ENCODE results near the gene GAMT. TPM values are rescaled to one million over a fixed set of nuclear protein-coding genes. Genes with fewer than 3 reads are reported as not detected.

Gene GAMT
- total RNA-seq, 2 donors from 2014 or later: 38.4 to 49.6 TPM

GRCh38 chr19:1401889-1402217, 511 bp upstream of the GAMT start:
- H3K4me1 ChIP-seq (ENCODE audit: control insufficient read depth, insufficient read depth, low read length): no peaks in the 10 kb centered on the region
- H3K36me3 ChIP-seq (ENCODE audit: control insufficient read depth, insufficient read depth, low read length): no peaks in the 10 kb centered on the region
- peak overlapping the region; percentile 78 for H3K4me3 ChIP-seq (ENCODE audit: low read length)
- Mint-ChIP-seq H3K36me3 (ENCODE audit: low read depth) (peaks cover 5% of the 10 kb centered on the region), H3K4me1 (peaks cover 3% of the 10 kb centered on the region), H3K27ac (no peak overlapping the region), H3K4me3 (peak overlapping the region; percentile 38), H3K9me3 (no peaks in the 10 kb centered on the region), H3K27me3 (ENCODE audit: insufficient read depth) (no peaks in the 10 kb centered on the region)
- H3K27me3 ChIP-seq (ENCODE audit: control insufficient read depth, insufficient read depth, low read length, poor library complexity, severe bottlenecking): no peaks in the 10 kb centered on the region
- 82 to 96% methylated on average over 7 to 11 of the region's 11 CpGs for WGBS, 2 experiments (ENCODE audit: insufficient coverage in 1 of 2, insufficient read length in 1 of 2)
- DNase-seq: no peak
- no peak overlapping the region for H3K27ac ChIP-seq (ENCODE audit: low read depth, low read length)
- TF ChIP-seq CTCF (conservative IDR thresholded peaks at IDR 0.05): no peak
- H3K9ac ChIP-seq (ENCODE audit: extremely low read depth, low read length, poor library complexity, severe bottlenecking): no peak overlapping the region
- no peaks in the 10 kb centered on the region for H3K9me3 ChIP-seq (ENCODE audit: control insufficient read depth, low read length)

- no peaks in the 10 kb centered on the region for H3K27me3 Mint-ChIP-seq (ENCODE audit: insufficient read depth)
- H3K4me3 Mint-ChIP-seq: peak overlapping the region; percentile 60
- TF ChIP-seq CTCF (conservative IDR thresholded peaks at IDR 0.05): no peak
- peak overlapping the region; percentile 78 for H3K4me3 ChIP-seq (ENCODE audit: low read length)
- H3K27me3 ChIP-seq (ENCODE audit: control insufficient read depth, insufficient read depth, low read length, poor library complexity, severe bottlenecking): no peaks in the 10 kb centered on the region
- no peak for DNase-seq
- H3K9me3 Mint-ChIP-seq: no peaks in the 10 kb centered on the region
- no peak overlapping the region for H3K9ac ChIP-seq (ENCODE audit: extremely low read depth, low read length, poor library complexity, severe bottlenecking)
- peaks cover 5% of the 10 kb centered on the region for H3K36me3 Mint-ChIP-seq (ENCODE audit: low read depth)
- H3K4me1 Mint-ChIP-seq: peaks cover 2% of the 10 kb centered on the region
- H3K36me3 ChIP-seq (ENCODE audit: control insufficient read depth, insufficient read depth, low read length): no peaks in the 10 kb centered on the region
- H3K27ac Mint-ChIP-seq: no peak overlapping the region
- H3K4me1 ChIP-seq (ENCODE audit: control insufficient read depth, insufficient read depth, low read length): no peaks in the 10 kb centered on the region
- H3K9me3 ChIP-seq (ENCODE audit: control insufficient read depth, low read length): no peaks in the 10 kb centered on the region
- H3K27ac ChIP-seq (ENCODE audit: low read depth, low read length): no peak overlapping the region
- WGBS, 2 experiments (ENCODE audit: insufficient coverage in 1 of 2, insufficient read length in 1 of 2): 61 to 73% methylated on average over 10 to 36 of the region's 36 CpGs
Observed at GRCh38 chr19:1400281-1401137, 833 bp downstream of the GAMT start.

- no peaks in the 10 kb centered on the region for H3K4me1 ChIP-seq (ENCODE audit: control insufficient read depth, insufficient read depth, low read length)
- H3K4me3 Mint-ChIP-seq: no peak overlapping the region
- no peaks in the 10 kb centered on the region for H3K27me3 Mint-ChIP-seq (ENCODE audit: insufficient read depth)
- no peak overlapping the region for H3K27ac ChIP-seq (ENCODE audit: low read depth, low read length)
- peaks cover 2% of the 10 kb centered on the region for H3K4me1 Mint-ChIP-seq
- no peak overlapping the region for H3K27ac Mint-ChIP-seq
- H3K9me3 Mint-ChIP-seq: no peaks in the 10 kb centered on the region
- peaks cover 5% of the 10 kb centered on the region for H3K36me3 Mint-ChIP-seq (ENCODE audit: low read depth)
- DNase-seq: no peak
- WGBS, 2 experiments (ENCODE audit: insufficient coverage in 1 of 2, insufficient read length in 1 of 2): 91 to 98% methylated on average over 11 to 15 of the region's 15 CpGs
- no peak overlapping the region for H3K4me3 ChIP-seq (ENCODE audit: low read length)
- no peaks in the 10 kb centered on the region for H3K9me3 ChIP-seq (ENCODE audit: control insufficient read depth, low read length)
- no peak overlapping the region for H3K9ac ChIP-seq (ENCODE audit: extremely low read depth, low read length, poor library complexity, severe bottlenecking)
- no peaks in the 10 kb centered on the region for H3K27me3 ChIP-seq (ENCODE audit: control insufficient read depth, insufficient read depth, low read length, poor library complexity, severe bottlenecking)
- TF ChIP-seq CTCF (conservative IDR thresholded peaks at IDR 0.05): no peak
- H3K36me3 ChIP-seq (ENCODE audit: control insufficient read depth, insufficient read depth, low read length): no peaks in the 10 kb centered on the region
Observed at GRCh38 chr19:1399745-1400144, 1.6 kb downstream of the GAMT start.

Data from endodermal cell (in vitro differentiated cells).